Endothelial cell (in vitro differentiated cells): Measurements from ENCODE around the gene OR4F29. TPM values are rescaled to one million over a fixed set of nuclear protein-coding genes. Genes with fewer than 3 reads are reported as not detected.
"Not testable (repeated sequence)": the region's sequence is repeated elsewhere in the genome, so short reads cannot be mapped to it uniquely, and the experiment has no call there.

ENCODE experiments used
- DNase-seq: peaks from one replicate; pipeline ENCODE4 v3.0.0; 2021; ENCODE audit warnings: low spot score
- H3K27ac Mint-ChIP-seq: one replicate; pipeline ENCODE4 v1.8.0; 2021; ENCODE audit warnings: mixed read lengths, inconsistent platforms; ENCODE audit not compliant: unreplicated experiment
- H3K27me3 Mint-ChIP-seq: one replicate; pipeline ENCODE4 v1.8.0; 2021; ENCODE audit warnings: mild to moderate bottlenecking, moderate library complexity, mixed read lengths, inconsistent platforms; ENCODE audit not compliant: unreplicated experiment
- H3K36me3 Mint-ChIP-seq: one replicate; pipeline ENCODE4 v1.8.0; 2021; ENCODE audit warnings: mild to moderate bottlenecking, low read depth, mixed read lengths, inconsistent platforms; ENCODE audit not compliant: unreplicated experiment
- H3K4me1 Mint-ChIP-seq: one replicate; pipeline ENCODE4 v1.8.0; 2021; ENCODE audit warnings: mild to moderate bottlenecking, mixed read lengths, inconsistent platforms; ENCODE audit not compliant: unreplicated experiment
- H3K4me3 Mint-ChIP-seq: one replicate; pipeline ENCODE4 v1.8.0; 2021; ENCODE audit warnings: mild to moderate bottlenecking, mixed read lengths, inconsistent platforms; ENCODE audit not compliant: unreplicated experiment
- H3K9me3 Mint-ChIP-seq: one replicate; pipeline ENCODE4 v1.8.0; 2021; ENCODE audit warnings: mixed read lengths, inconsistent platforms; ENCODE audit not compliant: unreplicated experiment
- long read RNA-seq: library from polyadenylated mRNA; unstranded; transcript quantifications from one replicate; pipeline ENCODE4 v2.0.0, GENCODE V29; 2020; ENCODE audit not compliant: unreplicated experiment
- total RNA-seq: library from RNA; stranded (reverse); fragmentation: NEBNext Ultra II Directional; extraction: Animal tissue kit (Norgen Biotek cat#: 25700); gene quantifications from one replicate; pipeline ENCODE4 v1.2.1, GENCODE V29; 2021; ENCODE audit not compliant: unreplicated experiment

OR4F29 gene
- not detected for total RNA-seq
- long read RNA-seq, result 0 reads

GRCh38 chr1:451578-451977, at the start of gene OR4F29:
Gene OR4F29 (minus strand): TSS chr1:451678. CDS start chr1:451678, 0 bp downstream.
- DNase-seq, H3K27ac Mint-ChIP-seq, H3K27me3 Mint-ChIP-seq, H3K36me3 Mint-ChIP-seq, H3K9me3 Mint-ChIP-seq, H3K4me3 Mint-ChIP-seq, H3K4me1 Mint-ChIP-seq: not testable (repeated sequence)

Other genes with a start within 250 kb of the OR4F29 start
- gene OR4F16, start 235.0 kb upstream of the OR4F29 start, total RNA-seq, result not detected